Thyroid gland (tissue), 4 donors: ENCODE results near the gene GNAT2.

Experiments used
- POLR2A ChIP-seq, 2 donors: fragments of 450-650 bp; IDR thresholded peaks; one replicate each; pipeline ENCODE4 v1.6.1; 2017; ENCODE audit warnings: antibody characterized with exemption in 2 of 2, mild to moderate bottlenecking in 2 of 2, moderate library complexity in 1 of 2
- TF ChIP-seq, protein P1 (sequence below), 6 experiments: fragments of 200-600 bp in 3 of 6; fragments of 450-650 bp in 3 of 6; sonication (generic) in 3 of 6; IDR thresholded peaks; one replicate each; pipeline ENCODE4 v1.5.1; 2016 to 2019; ENCODE audit warnings: antibody characterized with exemption in 6 of 6, mild to moderate bottlenecking in 2 of 6, inconsistent platforms in 1 of 6, moderate library complexity in 1 of 6

- TF ChIP-seq, protein P1, sequence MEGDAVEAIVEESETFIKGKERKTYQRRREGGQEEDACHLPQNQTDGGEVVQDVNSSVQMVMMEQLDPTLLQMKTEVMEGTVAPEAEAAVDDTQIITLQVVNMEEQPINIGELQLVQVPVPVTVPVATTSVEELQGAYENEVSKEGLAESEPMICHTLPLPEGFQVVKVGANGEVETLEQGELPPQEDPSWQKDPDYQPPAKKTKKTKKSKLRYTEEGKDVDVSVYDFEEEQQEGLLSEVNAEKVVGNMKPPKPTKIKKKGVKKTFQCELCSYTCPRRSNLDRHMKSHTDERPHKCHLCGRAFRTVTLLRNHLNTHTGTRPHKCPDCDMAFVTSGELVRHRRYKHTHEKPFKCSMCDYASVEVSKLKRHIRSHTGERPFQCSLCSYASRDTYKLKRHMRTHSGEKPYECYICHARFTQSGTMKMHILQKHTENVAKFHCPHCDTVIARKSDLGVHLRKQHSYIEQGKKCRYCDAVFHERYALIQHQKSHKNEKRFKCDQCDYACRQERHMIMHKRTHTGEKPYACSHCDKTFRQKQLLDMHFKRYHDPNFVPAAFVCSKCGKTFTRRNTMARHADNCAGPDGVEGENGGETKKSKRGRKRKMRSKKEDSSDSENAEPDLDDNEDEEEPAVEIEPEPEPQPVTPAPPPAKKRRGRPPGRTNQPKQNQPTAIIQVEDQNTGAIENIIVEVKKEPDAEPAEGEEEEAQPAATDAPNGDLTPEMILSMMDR (IDR thresholded peaks at IDR 0.05): no peak
- TF ChIP-seq POLR2A (IDR thresholded peaks at IDR 0.05): no peak
Measured at GRCh38 chr1:109644670-109645069, 25.3 kb upstream of the GNAT2 start.
